Activated CD8-positive, alpha-beta T cell treated with anti-CD3 and anti-CD28 coated beads for 36 hours (primary cell): ENCODE measurements around the gene RASSF8. TPM values are rescaled to one million over a fixed set of nuclear protein-coding genes. Genes with fewer than 3 reads are reported as not detected.

Experiments
- ATAC-seq: fragments of 200-7000 bp; cut with Tn5 transposase; one replicate; pipeline ENCODE4 v1.10.0; 2021; ENCODE audit warnings: mild to moderate bottlenecking, moderate library complexity
- CTCF ChIA-PET: fragments of 350-600 bp; sonication (Branson Sonifier 250); formaldehyde crosslinking; loops from one replicate; lab custom pipeline; 2021; ENCODE audit warnings: antibody characterized with exemption; lab: Charles Lee
- POLR2A ChIA-PET: fragments of 350-600 bp; sonication (Branson Sonifier 250); formaldehyde crosslinking; loops from one replicate; lab custom pipeline; 2021; ENCODE audit warnings: antibody characterized with exemption; lab: Charles Lee
- DNase-seq: peaks from one replicate; pipeline ENCODE4 v3.0.0-alpha.2; 2020
- H3K27ac Mint-ChIP-seq: one replicate; pipeline ENCODE4 v1.8.0; 2021; ENCODE audit warnings: mild to moderate bottlenecking, mixed read lengths
- H3K27me3 Mint-ChIP-seq: one replicate; pipeline ENCODE4 v1.8.0; 2021; ENCODE audit warnings: mixed read lengths
- H3K36me3 Mint-ChIP-seq: one replicate; pipeline ENCODE4 v1.8.0; 2021; ENCODE audit warnings: low read depth, mixed read lengths
- H3K4me1 Mint-ChIP-seq: one replicate; pipeline ENCODE4 v1.8.0; 2021; ENCODE audit warnings: low read depth, mixed read lengths
- H3K4me3 Mint-ChIP-seq: one replicate; pipeline ENCODE4 v1.8.0; 2021; ENCODE audit warnings: mild to moderate bottlenecking, moderate library complexity, mixed read lengths
- H3K9me3 Mint-ChIP-seq: one replicate; pipeline ENCODE4 v1.8.0; 2021; ENCODE audit warnings: mixed read lengths
- intact Hi-C: fragments of 100-400 bp; cut with micrococcal nuclease; formaldehyde crosslinking; loops from one replicate; pipeline ENCODE4 v1.10.0; 2022
- total RNA-seq, 2 experiments: library from RNA; stranded (reverse); gene quantifications; one replicate each; pipeline ENCODE4 v1.2.3, GENCODE V29; 2021
- TF ChIP-seq, protein P1 (sequence below): fragments of 200-600 bp; IDR thresholded peaks from one replicate; pipeline ENCODE4 v1.8.0; 2022; ENCODE audit warnings: antibody characterized with exemption, mild to moderate bottlenecking

The RASSF8 gene
- total RNA-seq, 2 experiments from 2014 or later, result not detected

DNA sequence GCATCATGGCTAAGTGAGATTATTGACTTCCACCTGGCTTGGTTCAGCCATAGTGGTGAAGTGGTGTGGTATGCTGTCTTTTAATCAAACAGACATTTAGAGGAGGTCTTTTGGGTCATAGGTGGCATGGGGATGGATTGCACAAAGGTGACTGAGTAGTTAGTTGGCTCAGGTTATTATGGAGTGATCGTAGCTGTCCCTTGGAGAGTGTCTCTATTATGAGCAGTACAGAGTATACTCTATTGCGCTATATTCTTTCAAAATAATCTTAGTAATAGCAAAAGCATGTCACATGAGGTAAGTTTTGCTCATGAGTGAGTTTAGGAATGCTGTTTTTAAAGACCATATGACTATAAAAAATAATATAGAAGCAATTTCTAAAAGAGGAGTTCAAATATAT, 60.4 kb downstream of the RASSF8 start:
- intact Hi-C loops, result loop anchor here (10.0 kb wide), 1 partner anchor 134 kb away; no protein-coding TSS in a partner anchor
- ChIA-PET CTCF (interaction anchor here (1.3 kb wide), 1 partner anchor 10 kb away, joined by 4 read pairs; no protein-coding TSS in a partner anchor), POLR2A (no interaction called here)
- ATAC-seq, result no peak
- TF ChIP-seq, protein P1, sequence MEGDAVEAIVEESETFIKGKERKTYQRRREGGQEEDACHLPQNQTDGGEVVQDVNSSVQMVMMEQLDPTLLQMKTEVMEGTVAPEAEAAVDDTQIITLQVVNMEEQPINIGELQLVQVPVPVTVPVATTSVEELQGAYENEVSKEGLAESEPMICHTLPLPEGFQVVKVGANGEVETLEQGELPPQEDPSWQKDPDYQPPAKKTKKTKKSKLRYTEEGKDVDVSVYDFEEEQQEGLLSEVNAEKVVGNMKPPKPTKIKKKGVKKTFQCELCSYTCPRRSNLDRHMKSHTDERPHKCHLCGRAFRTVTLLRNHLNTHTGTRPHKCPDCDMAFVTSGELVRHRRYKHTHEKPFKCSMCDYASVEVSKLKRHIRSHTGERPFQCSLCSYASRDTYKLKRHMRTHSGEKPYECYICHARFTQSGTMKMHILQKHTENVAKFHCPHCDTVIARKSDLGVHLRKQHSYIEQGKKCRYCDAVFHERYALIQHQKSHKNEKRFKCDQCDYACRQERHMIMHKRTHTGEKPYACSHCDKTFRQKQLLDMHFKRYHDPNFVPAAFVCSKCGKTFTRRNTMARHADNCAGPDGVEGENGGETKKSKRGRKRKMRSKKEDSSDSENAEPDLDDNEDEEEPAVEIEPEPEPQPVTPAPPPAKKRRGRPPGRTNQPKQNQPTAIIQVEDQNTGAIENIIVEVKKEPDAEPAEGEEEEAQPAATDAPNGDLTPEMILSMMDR, result no peak
- H3K27me3 Mint-ChIP-seq, result peaks cover 5% of the 10 kb centered on the region
- H3K4me1 Mint-ChIP-seq, result no peaks in the 10 kb centered on the region
- no peaks in the 10 kb centered on the region for H3K9me3 Mint-ChIP-seq
- no peak for DNase-seq
- H3K36me3 Mint-ChIP-seq, result no peaks in the 10 kb centered on the region
- H3K4me3 Mint-ChIP-seq, result no peak overlapping the region
- H3K27ac Mint-ChIP-seq, result no peak overlapping the region

DNA sequence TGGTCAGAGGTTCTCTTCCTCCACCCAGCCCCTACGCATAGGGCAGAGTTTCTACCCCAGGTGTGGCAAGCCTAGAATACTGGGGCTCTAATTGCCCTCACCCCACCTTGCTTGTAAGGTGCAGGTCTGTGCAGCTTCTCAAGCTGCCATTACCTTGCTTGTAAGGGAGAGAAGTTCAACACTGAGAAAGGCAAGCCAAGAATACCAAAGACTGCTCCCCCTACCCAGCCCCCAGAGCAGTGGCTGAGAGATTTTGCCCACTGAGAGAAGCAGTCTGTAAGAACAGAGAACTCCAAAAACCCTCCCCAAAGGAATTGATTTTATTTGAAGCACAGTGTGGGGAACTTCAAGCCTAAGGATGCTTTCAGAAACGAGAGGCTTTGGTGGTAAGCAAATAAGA, 63.1 kb downstream of the RASSF8 start:
- TF ChIP-seq, protein P1, result no peak
- intact Hi-C loops, result no loop called here
- no peak overlapping the region for H3K4me3 Mint-ChIP-seq
- DNase-seq (no peak), ATAC-seq (no peak)
- ChIA-PET POLR2A (no interaction called here), CTCF (interaction anchor here (1.2 to 2.4 kb wide), 4 partner anchors 8 to 634 kb away, joined by 3 to 10 read pairs (median 8); no protein-coding TSS in a partner anchor)
- H3K4me1 Mint-ChIP-seq, result no peaks in the 10 kb centered on the region
- H3K27ac Mint-ChIP-seq, result no peak overlapping the region
- no peaks in the 10 kb centered on the region for H3K36me3 Mint-ChIP-seq
- peaks cover 6% of the 10 kb centered on the region for H3K27me3 Mint-ChIP-seq
- H3K9me3 Mint-ChIP-seq, result no peaks in the 10 kb centered on the region

DNA sequence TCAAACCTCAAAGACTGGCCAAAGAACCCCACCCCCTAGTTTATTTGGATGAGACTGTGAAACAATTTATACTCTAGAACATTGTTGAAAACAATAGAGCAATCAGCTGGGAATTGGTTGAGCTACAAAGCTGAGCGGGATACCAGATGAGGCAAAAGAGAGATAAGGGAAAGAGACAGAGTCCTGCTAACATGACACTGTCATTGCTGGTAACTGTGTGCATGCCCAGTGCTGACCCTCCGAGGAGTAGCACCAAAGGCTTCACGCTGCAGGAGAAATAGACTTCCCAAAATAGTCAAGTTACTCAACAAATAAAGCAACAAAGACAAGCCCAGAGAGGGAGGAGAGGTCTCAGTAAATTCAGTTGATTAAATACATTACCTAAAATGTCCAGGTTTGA, 63.6 kb downstream of the RASSF8 start:
- H3K4me1 Mint-ChIP-seq, result no peaks in the 10 kb centered on the region
- no peak overlapping the region for H3K4me3 Mint-ChIP-seq
- DNase-seq (no peak), ATAC-seq (no peak)
- CTCF ChIA-PET, result interaction anchor here (1.2 to 2.4 kb wide), 4 partner anchors 7 to 634 kb away, joined by 3 to 10 read pairs (median 8); no protein-coding TSS in a partner anchor
- intact Hi-C loops, result no loop called here
- no peak overlapping the region for H3K27ac Mint-ChIP-seq
- H3K27me3 Mint-ChIP-seq, result peaks cover 6% of the 10 kb centered on the region
- TF ChIP-seq, protein P1, result no peak
- no peaks in the 10 kb centered on the region for H3K36me3 Mint-ChIP-seq
- POLR2A ChIA-PET, result no interaction called here
- H3K9me3 Mint-ChIP-seq, result no peaks in the 10 kb centered on the region

DNA sequence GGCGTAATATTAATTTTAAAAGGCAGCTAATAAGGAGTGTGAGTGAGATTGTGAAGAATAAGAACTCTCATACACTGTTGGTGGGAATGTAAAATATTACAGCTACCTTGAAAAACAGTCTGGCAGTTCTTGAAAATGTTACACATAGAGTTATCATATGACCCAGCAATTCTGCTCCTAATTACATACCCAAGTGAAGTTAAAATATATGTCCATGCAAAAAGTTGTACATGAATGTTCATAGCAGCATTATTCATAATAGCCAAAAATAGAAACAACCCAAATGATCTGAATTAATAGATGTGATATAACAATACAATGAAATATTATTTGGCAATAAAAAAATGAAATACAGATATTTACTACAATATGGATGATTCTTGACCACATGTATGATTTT, 68.2 kb downstream of the RASSF8 start:
- CTCF ChIA-PET, result interaction anchor here (1.2 to 2.1 kb wide), 2 partner anchors 47 to 591 kb away, joined by 3 to 10 read pairs; no protein-coding TSS in a partner anchor
- peaks cover 4% of the 10 kb centered on the region for H3K27me3 Mint-ChIP-seq
- POLR2A ChIA-PET, result no interaction called here
- ATAC-seq (no peak), DNase-seq (no peak)
- H3K27ac Mint-ChIP-seq, result no peak overlapping the region
- H3K9me3 Mint-ChIP-seq, result no peaks in the 10 kb centered on the region
- no peaks in the 10 kb centered on the region for H3K4me1 Mint-ChIP-seq
- H3K4me3 Mint-ChIP-seq, result no peak overlapping the region
- TF ChIP-seq, protein P1, result no peak
- H3K36me3 Mint-ChIP-seq, result no peaks in the 10 kb centered on the region
- intact Hi-C loops, result loop anchor here (5.0 kb wide), 1 partner anchor 589 kb away; no protein-coding TSS in a partner anchor

DNA sequence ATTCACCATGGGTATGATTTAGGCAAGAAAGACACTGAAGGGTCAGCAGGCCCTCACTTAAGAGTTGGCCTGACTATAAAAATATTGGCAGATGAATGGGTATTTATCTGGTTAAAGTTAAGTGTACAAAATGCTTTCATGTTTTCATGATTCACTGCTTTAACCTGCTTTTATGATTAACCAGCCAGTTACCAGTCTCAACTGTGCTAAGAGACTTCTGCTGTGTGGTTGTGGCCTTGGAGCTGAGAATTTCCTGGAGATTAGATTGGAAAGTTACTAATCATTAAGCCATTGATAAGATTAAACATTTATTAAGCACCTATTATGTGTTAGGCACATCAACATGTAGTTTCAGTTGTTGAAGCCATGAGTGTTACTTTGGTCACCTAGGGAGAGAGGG, 68.9 kb downstream of the RASSF8 start:
- POLR2A ChIA-PET, result interaction anchor here (0.7 kb wide), 1 partner anchor 243 kb away, joined by 3 read pairs; no protein-coding TSS in a partner anchor
- TF ChIP-seq, protein P1, result no peak
- CTCF ChIA-PET, result interaction anchor here (2.1 kb wide), 1 partner anchor 591 kb away, joined by 10 read pairs; no protein-coding TSS in a partner anchor
- no peak overlapping the region for H3K27ac Mint-ChIP-seq
- no peak for ATAC-seq
- H3K4me3 Mint-ChIP-seq, result no peak overlapping the region
- no peak for DNase-seq
- no peaks in the 10 kb centered on the region for H3K4me1 Mint-ChIP-seq
- peaks cover 1% of the 10 kb centered on the region for H3K27me3 Mint-ChIP-seq
- no peaks in the 10 kb centered on the region for H3K36me3 Mint-ChIP-seq
- H3K9me3 Mint-ChIP-seq, result no peaks in the 10 kb centered on the region
- intact Hi-C loops, result loop anchor here (5.0 kb wide), 1 partner anchor 590 kb away; no protein-coding TSS in a partner anchor
